HS-27A (cell line): ENCODE measurements around the gene SMIM14.
"Not testable (repeated sequence)": the region's sequence is repeated elsewhere in the genome, so short reads cannot be mapped to it uniquely, and the experiment has no call there.

ENCODE experiments used
- DNase-seq: peaks from one replicate; pipeline ENCODE4 v3.0.0-alpha.2; 2012; ENCODE audit warnings: low read depth, missing footprints

The SMIM14 gene

GRCh38 chr4:39596971-39597370, 41.7 kb downstream of the SMIM14 start:
- no peak for DNase-seq

GRCh38 chr4:39591290-39591689, 47.4 kb downstream of the SMIM14 start:
- no peak for DNase-seq

- no peak for DNase-seq
Measured at GRCh38 chr4:39587881-39588280, 50.8 kb downstream of the SMIM14 start.

GRCh38 chr4:39574946-39575345, 63.7 kb downstream of the SMIM14 start:
- DNase-seq = no peak

GRCh38 chr4:39571504-39571903, 67.2 kb downstream of the SMIM14 start:
- DNase-seq = no peak

GRCh38 chr4:39571054-39571453, 67.6 kb downstream of the SMIM14 start:
- DNase-seq = no peak

- DNase-seq = no peak
Measured at GRCh38 chr4:39569209-39569608, 69.5 kb downstream of the SMIM14 start.

GRCh38 chr4:39568805-39569204, 69.9 kb downstream of the SMIM14 start:
- DNase-seq = no peak

- DNase-seq = peak; percentile 73
Measured at GRCh38 chr4:39565878-39566600, 72.6 kb downstream of the SMIM14 start.

GRCh38 chr4:39563346-39563847, 75.3 kb downstream of the SMIM14 start:
- DNase-seq = no peak

GRCh38 chr4:39562792-39563191, 75.9 kb downstream of the SMIM14 start:
- DNase-seq = no peak

GRCh38 chr4:39559626-39560025, 79.0 kb downstream of the SMIM14 start:
- no peak for DNase-seq

- DNase-seq = no peak
Measured at GRCh38 chr4:39555472-39555871, 83.2 kb downstream of the SMIM14 start.

- DNase-seq = no peak
Measured at GRCh38 chr4:39548425-39549067, 90.1 kb downstream of the SMIM14 start.

GRCh38 chr4:39544580-39545315, 93.9 kb downstream of the SMIM14 start:
- no peak for DNase-seq

- not testable (repeated sequence) for DNase-seq
Measured at GRCh38 chr4:39544080-39544479, 94.6 kb downstream of the SMIM14 start.

GRCh38 chr4:39543034-39543433, 95.6 kb downstream of the SMIM14 start:
- no peak for DNase-seq

GRCh38 chr4:39542611-39543012, 96.1 kb downstream of the SMIM14 start:
- no peak for DNase-seq

GRCh38 chr4:39541987-39542610, 96.6 kb downstream of the SMIM14 start:
- no peak for DNase-seq

- no peak for DNase-seq
Measured at GRCh38 chr4:39539089-39539611, 99.5 kb downstream of the SMIM14 start.

- DNase-seq = no peak
Measured at GRCh38 chr4:39533541-39533940, 105.1 kb downstream of the SMIM14 start.

GRCh38 chr4:39532237-39532636, 106.4 kb downstream of the SMIM14 start:
- not testable (repeated sequence) for DNase-seq
